ENCODE measurements around the gene NHSL2.

DNA sequence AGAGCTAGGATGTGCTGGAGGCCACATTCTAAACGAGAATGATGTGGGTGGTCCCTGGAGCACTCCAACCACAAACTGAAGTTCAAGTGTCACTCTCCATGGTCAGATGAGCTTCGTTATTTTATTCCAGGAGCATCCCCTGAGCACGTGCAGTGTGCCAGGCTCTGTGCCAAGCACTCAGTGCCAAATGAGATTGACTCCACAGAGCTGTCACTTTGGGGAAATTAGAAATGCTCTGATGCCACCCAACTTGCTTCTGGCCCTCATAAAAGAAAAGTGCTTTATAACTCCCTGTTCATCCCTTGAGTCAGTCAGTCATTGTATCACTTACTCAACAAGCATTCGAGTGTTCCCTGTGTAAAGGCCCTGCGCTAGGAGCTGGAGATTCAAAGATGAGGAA is 129.9 kb downstream of the NHSL2 start:
- no peak for TF ChIP-seq SUZ12 (IDR thresholded peaks at IDR 0.05; ENCODE audit: extremely low read depth, insufficient read depth, insufficient read length)
- TF ChIP-seq YY1 (IDR thresholded peaks at IDR 0.05; ENCODE audit: insufficient read depth, insufficient read length) = no peak

Data from NT2/D1 (cell line).